Raji (cell line): ENCODE results near the gene TP73.
A peak's percentile ranks its signal among the peaks of the same experiment; 100 is the strongest.

Experiments
- POLR2A ChIP-seq: IDR thresholded peaks from 2 replicates; pipeline ENCODE4 v1.6.1; 2011; ENCODE audit warnings: low read depth, low read length, control low read depth; ENCODE audit not compliant: insufficient read depth

TP73 gene

DNA sequence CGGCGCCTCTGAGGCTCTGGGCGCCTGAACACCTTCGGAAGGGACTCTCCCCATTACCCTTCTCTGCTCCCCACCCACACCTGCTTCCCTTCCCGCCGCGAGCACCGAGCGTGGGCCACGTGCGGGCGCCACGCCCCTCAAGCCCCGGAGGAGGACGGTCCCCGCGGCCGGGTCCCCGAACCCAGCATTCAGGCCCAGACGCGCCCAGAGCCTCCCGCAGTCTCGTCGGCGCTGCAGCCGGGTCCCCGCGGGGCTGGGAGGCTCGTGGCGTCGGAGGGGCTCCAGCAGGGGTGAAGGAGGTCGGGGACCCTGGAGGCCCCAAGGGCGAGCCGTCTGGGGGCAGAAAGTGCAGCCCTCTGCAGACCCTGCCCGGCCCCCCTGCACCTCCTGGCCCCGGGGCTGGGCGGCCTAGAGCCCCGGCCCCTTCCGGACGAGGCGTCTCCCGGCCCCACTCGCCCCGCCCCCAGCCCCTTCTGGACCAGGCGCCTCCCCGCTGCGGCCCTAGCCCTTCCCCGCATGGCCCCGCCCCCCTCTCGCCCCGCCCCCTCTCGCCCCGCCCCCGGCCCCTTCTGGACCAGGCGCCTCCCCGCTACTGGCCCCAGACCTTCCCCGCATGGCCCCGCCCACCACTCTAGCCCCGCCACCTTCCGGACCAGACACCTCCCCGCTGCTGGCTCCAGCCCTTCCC is 119.9 kb downstream of the TP73 start:
- TF ChIP-seq POLR2A = 0 out of 2 replicates have a peak, but pooled peaks have one; percentile 26

DNA sequence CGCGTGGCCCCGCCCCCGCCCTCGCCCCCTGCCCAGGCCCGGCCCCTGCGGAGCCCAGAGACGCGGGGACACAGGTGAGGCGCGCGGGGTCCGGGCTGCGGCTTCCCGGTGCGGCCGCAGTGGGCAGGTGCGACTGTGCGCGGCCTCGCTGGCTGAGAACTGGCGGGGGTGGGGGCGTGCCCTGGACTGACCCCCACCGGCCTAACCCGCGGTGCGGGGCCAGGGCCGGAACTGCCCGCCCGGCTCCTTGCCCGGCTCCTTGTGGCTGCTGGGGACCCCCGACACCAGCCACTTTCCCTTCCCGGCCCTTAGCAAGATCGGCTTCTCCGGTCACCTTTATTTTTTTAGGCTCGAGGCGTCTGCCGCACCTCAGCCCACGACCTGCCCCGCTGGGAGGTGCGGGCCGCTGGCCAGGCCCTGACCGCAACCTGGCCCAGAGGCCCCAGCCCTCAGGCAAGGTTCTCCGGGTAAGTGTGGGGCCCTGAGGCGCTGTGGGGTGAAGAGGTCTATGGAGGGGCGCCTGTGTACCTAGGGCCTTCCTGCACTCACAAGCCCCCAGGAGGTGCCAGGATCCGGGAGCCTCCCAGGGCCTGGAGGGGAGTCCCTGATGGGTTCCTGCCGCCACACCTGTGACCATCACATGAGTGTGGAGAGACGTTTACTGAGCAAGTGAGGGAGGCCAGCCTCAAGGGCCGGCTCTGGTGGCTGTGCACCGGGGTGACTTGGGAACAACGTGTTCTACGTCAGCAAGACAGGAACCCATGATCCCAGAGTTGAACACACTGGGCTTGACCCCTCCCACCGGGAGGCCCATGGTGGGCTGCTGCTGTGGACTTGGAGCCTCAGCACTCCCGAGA is 120.6 kb downstream of the TP73 start, which contains the start of gene SMIM1:
SMIM1 (plus strand) TSS at position 35 of the 857 bp plus-strand sequence. CDS start 2,625 bp downstream, outside the sequence.
- no peak for TF ChIP-seq POLR2A

- no peak for TF ChIP-seq POLR2A
Measured at GRCh38 chr1:3773572-3774275, 121.4 kb downstream of the TP73 start.

GRCh38 chr1:3774276-3774945 is 122.1 kb downstream of the TP73 start:
- no peak for TF ChIP-seq POLR2A

- no peak for TF ChIP-seq POLR2A
Measured at GRCh38 chr1:3774946-3775489, 122.7 kb downstream of the TP73 start.

- peak; percentile 30; the same call in 1 of the 2 replicates for TF ChIP-seq POLR2A
Measured at GRCh38 chr1:3775490-3776230, 123.3 kb downstream of the TP73 start.

DNA sequence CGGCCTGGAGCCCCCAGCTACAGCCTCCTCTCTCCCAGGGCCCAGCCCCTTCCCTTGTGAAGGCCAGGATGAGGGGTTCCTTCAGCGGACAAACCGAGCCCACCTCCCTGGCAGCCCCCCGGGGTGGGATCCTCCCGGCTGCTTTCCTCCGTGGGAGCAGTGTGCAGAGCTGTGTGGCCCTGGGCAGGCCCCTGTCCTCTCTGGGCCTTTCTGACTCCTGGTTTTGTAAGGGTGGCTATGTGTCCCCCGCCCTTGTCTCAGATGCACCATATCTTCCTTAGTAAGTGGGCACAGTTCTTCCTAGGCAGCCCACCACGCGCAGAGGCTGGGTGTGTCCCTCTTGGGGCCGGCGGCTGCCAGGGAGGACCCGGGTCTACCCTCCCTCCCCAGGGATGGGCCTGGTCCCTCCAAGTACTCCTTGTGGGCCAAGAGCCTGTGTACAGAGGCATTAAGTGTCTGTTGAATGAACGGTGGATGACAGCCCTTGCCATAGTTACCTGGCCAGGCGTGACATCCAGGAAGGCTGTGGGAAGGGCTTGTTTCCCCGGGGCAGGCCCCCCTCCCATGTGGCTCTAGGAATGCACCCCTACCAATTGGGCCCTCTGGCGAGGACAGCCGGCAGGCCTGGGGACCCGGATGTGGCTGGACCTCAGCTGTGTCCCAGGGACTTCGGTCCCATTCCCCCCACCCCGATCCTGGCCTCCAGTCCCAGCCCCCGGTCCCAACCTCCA is 124.1 kb downstream of the TP73 start:
- no peak for TF ChIP-seq POLR2A

DNA sequence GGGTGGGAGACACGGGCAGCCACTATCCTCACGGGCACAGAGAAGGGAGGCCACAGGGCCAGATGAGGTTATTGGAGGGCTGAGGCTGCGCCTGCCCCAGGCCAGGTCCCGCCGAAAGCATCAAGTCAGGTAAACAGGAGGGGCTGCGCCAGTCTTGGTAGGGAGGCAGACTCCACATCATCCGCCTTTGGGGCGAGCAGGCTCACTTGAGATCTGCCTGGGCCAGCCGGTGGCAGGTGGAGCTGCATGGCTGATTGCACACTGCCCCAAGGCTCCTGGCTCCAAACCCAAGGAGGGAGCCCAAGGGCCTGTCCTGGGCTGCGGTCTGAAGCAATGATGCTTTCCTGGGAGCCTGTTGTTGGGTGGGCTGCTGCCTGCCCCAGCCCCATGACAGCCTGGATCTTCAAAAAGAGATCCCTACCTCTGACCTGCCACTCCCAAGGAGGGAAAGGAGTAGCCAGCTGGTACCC is 124.8 kb downstream of the TP73 start:
- TF ChIP-seq POLR2A = no peak

GRCh38 chr1:3777647-3778589 is 125.6 kb downstream of the TP73 start:
- no peak for TF ChIP-seq POLR2A

DNA sequence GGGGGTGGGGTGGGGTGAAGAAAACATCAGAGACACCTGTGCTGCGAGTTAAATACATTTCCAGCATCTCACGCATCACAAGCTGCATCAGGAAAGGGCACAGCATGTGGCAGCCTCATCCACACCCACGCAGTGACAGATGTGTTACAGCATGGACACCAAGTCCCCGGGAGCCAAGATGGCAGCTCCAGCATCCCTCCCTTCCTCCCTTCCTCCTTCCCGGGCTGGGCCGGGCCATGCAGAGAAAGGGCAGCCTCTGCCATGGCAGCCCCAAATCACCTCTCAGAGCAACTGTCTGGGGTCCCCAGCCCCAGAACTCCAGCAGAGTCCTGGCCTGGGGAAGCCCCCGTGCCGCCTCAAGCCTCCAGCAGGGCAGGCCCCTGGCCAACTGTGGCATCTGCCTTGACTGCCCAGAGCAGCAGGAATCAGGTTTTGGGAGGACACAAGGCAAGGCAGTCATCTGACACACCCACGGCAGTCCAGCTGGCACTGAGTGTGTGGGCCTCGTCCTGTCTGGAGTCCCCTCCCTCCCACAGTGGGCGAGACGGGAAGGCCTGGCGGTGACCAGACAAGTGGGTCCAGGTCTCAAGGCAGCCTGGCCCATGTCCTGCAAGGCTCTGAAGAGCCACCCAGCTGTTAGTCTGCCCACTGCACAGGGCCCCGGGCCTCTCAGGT is 126.4 kb downstream of the TP73 start:
- TF ChIP-seq POLR2A = no peak

DNA sequence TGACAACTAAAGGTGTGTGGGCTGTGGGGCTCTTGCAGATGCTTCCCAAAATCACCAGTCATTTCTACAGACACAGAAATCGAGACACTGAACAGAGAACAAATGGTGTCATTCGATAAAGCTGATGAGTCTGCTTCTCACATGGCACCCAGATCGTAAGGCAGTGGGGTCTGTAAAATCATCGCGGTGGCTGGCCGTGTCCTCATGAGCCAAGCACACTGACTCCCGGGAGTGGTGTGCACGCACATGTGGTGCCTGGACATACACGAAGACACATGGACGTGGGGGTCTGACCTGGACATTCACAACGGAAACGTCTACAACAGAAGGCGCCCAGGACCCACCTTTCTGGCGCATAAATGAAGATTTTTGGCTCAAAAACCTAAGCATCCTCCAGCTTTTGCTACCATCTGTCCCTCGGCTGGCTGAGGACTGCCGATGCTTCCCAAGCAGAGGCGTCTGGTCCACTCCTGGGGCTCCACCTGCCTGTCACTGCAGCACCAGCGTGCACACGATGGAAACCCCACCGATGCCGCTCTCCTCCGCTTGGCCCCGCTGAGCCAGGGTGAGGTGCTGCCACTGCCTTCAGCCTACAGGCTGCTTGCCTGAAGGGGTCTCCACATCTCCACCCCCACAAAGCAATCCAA is 127.1 kb downstream of the TP73 start:
- no peak for TF ChIP-seq POLR2A
